ENCODE measurements around the gene PIEZO1.

PIEZO1 gene

GRCh38 chr16:88719267-88719932, 65.6 kb downstream of the PIEZO1 start:
- CTCF ChIA-PET, result interaction anchor here (3.1 to 6.2 kb wide), 2 partner anchors 17 kb away, joined by 17 to 38 read pairs; no protein-coding TSS in a partner anchor
- POLR2A ChIA-PET, result interaction anchor here (0.8 kb wide), 1 partner anchor 66 kb away, joined by 3 read pairs; the partner anchor contains the start of gene PIEZO1
- DNase-seq (ENCODE audit: extremely low spot score), result no peak
- no peak for TF ChIP-seq CTCF (IDR thresholded peaks at IDR 0.05; ENCODE audit: control extremely low read depth, extremely low read depth, low read depth, missing control alignments)

GRCh38 chr16:88718178-88718577, 66.8 kb downstream of the PIEZO1 start:
- POLR2A ChIA-PET, result no interaction called here
- DNase-seq (ENCODE audit: extremely low spot score), result no peak
- no peak for TF ChIP-seq CTCF (IDR thresholded peaks at IDR 0.05; ENCODE audit: control extremely low read depth, extremely low read depth, low read depth, missing control alignments)
- CTCF ChIA-PET, result interaction anchor here (1.0 to 6.2 kb wide), 3 partner anchors 15 to 18 kb away, joined by 3 to 38 read pairs (median 4); no protein-coding TSS in a partner anchor

- TF ChIP-seq CTCF (IDR thresholded peaks at IDR 0.05; ENCODE audit: control extremely low read depth, extremely low read depth, low read depth, missing control alignments), result no peak
- POLR2A ChIA-PET, result no interaction called here
- no peak for DNase-seq (ENCODE audit: extremely low spot score)
- CTCF ChIA-PET, result interaction anchor here (6.2 kb wide), 1 partner anchor 20 kb away, joined by 38 read pairs; no protein-coding TSS in a partner anchor
These were observed 68.4 kb downstream of the PIEZO1 start for GRCh38 chr16:88716601-88717001.

- no peak for DNase-seq (ENCODE audit: extremely low spot score)
- CTCF ChIA-PET, result interaction anchor here (0.9 to 6.2 kb wide), 3 partner anchors 9 to 65 kb away, joined by 3 to 38 read pairs (median 3); no protein-coding TSS in a partner anchor
- POLR2A ChIA-PET, result no interaction called here
- TF ChIP-seq CTCF (IDR thresholded peaks at IDR 0.05; ENCODE audit: control extremely low read depth, extremely low read depth, low read depth, missing control alignments), result no peak
These were observed 68.8 kb downstream of the PIEZO1 start for GRCh38 chr16:88716201-88716600.

GRCh38 chr16:88715312-88716190, 69.5 kb downstream of the PIEZO1 start:
- CTCF ChIA-PET, result interaction anchor here (0.9 to 6.2 kb wide), 3 partner anchors 8 to 66 kb away, joined by 3 to 38 read pairs (median 3); no protein-coding TSS in a partner anchor
- POLR2A ChIA-PET, result no interaction called here
- DNase-seq (ENCODE audit: extremely low spot score), result no peak
- no peak for TF ChIP-seq CTCF (IDR thresholded peaks at IDR 0.05; ENCODE audit: control extremely low read depth, extremely low read depth, low read depth, missing control alignments)

Measured in GM10248 (cell line).